ENCODE results near the gene VPS13A. TPM values are rescaled to one million over a fixed set of nuclear protein-coding genes. Genes with fewer than 3 reads are reported as not detected.
"Not testable (repeated sequence)": the region's sequence is repeated elsewhere in the genome, so short reads cannot be mapped to it uniquely, and the experiment has no call there.

VPS13A gene
- total RNA-seq, 4 donors from 2014 or later: 17.1 to 46.7 (median 26.7) TPM

DNA sequence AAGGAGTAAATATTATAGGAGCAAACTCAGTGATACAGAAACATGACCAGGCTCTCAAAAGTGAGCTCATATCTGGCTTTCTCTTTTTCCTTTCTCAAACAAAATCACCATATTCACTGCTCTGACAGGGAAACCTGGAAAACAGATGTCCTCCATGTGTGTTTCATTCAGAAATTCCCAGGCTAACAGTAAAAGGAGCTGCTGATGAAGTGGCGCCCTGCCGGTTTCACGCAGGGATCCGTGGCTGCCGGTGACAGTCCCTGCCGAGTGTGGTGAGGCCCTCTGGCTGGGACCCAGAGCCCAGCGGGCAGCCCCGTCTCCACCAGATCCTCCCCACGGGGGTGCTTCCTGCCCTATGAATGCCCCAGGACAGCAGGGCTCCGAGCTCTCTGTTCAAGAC, 262.7 kb downstream of the VPS13A start:
- H3K27me3 ChIP-seq: no peaks in the 10 kb centered on the region
- H3K36me3 ChIP-seq: no peaks in the 10 kb centered on the region
- H3K9me3 ChIP-seq: no peaks in the 10 kb centered on the region
- TF ChIP-seq, protein P1, sequence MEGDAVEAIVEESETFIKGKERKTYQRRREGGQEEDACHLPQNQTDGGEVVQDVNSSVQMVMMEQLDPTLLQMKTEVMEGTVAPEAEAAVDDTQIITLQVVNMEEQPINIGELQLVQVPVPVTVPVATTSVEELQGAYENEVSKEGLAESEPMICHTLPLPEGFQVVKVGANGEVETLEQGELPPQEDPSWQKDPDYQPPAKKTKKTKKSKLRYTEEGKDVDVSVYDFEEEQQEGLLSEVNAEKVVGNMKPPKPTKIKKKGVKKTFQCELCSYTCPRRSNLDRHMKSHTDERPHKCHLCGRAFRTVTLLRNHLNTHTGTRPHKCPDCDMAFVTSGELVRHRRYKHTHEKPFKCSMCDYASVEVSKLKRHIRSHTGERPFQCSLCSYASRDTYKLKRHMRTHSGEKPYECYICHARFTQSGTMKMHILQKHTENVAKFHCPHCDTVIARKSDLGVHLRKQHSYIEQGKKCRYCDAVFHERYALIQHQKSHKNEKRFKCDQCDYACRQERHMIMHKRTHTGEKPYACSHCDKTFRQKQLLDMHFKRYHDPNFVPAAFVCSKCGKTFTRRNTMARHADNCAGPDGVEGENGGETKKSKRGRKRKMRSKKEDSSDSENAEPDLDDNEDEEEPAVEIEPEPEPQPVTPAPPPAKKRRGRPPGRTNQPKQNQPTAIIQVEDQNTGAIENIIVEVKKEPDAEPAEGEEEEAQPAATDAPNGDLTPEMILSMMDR (IDR thresholded peaks at IDR 0.05): no peak
- no peak for TF ChIP-seq POLR2A (IDR thresholded peaks at IDR 0.05)
- intact Hi-C loops (cut with DNase I): no loop called here
- no peak for DNase-seq
- no peaks in the 10 kb centered on the region for H3K4me1 ChIP-seq
- WGBS, 2 donors: 60 to 63% methylated on average over 9 to 10 of the region's 10 CpGs
- peak overlapping the region in 1 of 4 donors; percentile 34 for H3K27ac ChIP-seq
- H3K4me3 ChIP-seq: no peak overlapping the region

DNA sequence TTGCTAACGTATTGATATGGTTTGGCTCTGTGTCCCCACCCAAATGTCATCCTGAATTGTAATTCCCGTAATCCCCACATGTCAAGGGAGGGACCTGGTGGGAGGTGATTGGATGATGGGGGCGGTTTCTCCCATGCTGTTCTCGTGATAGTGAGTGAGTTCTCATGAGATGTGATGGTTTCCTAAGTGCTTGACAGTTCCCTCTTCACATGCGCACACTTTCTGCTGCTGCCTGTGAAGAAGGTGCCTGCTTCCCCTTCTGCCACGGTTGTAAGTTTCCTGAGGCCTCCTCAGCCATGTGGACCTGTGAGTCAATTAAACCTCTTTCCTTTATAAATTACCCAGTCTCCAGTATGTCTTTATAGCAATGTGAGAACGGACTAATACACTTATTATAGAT, 263.8 kb downstream of the VPS13A start:
- DNase-seq; H3K27me3 ChIP-seq; intact Hi-C loops (cut with DNase I); H3K4me1 ChIP-seq; H3K27ac ChIP-seq; H3K4me3 ChIP-seq; H3K9me3 ChIP-seq; H3K36me3 ChIP-seq: not testable (repeated sequence)
- WGBS, 2 donors: 72 to 73% methylated on average over 6 to 7 of the region's 7 CpGs

DNA sequence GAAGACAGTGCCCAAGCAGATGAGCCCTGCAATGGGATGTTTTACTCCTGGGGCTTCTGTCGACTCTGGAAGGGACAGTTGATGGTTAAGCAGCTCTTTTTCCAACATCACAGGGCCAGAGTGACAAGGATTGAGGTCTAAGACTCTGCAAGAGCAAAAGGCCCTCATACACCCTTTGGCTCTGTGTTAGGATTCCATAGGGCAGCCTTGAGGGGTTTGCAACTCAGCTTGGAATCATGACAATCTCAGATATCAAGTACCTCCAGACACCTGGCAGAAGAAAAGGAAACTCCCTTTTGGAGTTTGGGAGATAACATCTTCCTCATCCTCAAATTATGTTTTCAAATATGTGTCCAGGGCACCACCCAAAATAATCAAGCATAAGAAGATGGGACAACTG, 265.1 kb downstream of the VPS13A start:
- Histone ChIP-seq H3K4me3 (no peak overlapping the region), H3K27ac (no peak overlapping the region), H3K4me1 (no peaks in the 10 kb centered on the region), H3K36me3 (no peaks in the 10 kb centered on the region), H3K9me3 (no peaks in the 10 kb centered on the region), H3K27me3 (no peaks in the 10 kb centered on the region)
- intact Hi-C loops (cut with DNase I): no loop called here
- no peak for DNase-seq
- TF ChIP-seq, protein P1 (IDR thresholded peaks at IDR 0.05): no peak
- no peak for TF ChIP-seq POLR2A (IDR thresholded peaks at IDR 0.05)
- 50 to 77% methylated on average over 1 of the region's 1 CpG for WGBS, 2 donors

DNA sequence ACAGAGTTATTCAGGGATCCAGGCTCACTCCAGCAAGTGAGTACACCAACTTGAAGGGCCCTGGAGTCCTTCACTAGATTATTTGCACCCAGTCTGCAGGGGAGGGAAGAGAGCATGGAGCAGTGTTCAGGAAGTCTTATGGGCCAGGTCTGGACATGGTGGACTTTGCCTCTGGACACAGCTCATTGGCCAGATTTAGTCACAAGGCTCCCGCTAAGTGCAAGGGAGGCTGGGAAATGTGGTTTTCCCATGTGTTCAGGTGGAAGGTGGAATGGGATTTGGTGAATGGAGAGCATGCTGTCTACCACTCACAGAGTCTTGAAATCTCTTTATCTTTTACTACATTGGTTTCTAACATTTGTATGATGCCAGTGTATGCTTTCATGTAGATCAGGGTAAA, 270.3 kb downstream of the VPS13A start:
- TF ChIP-seq, protein P1 (IDR thresholded peaks at IDR 0.05): no peak
- TF ChIP-seq POLR2A (IDR thresholded peaks at IDR 0.05): no peak
- no peak for DNase-seq
- no peaks in the 10 kb centered on the region for H3K27me3 ChIP-seq
- intact Hi-C loops (cut with DNase I): no loop called here
- no peaks in the 10 kb centered on the region for H3K9me3 ChIP-seq
- WGBS, 2 donors: 83 to 100% methylated on average over 1 of the region's 1 CpG
- no peak overlapping the region for H3K4me3 ChIP-seq
- H3K27ac ChIP-seq: no peak overlapping the region
- peaks cover 0 to 15% (median 0%) of the 10 kb centered on the region in 3 donors for H3K4me1 ChIP-seq
- no peaks in the 10 kb centered on the region for H3K36me3 ChIP-seq

DNA sequence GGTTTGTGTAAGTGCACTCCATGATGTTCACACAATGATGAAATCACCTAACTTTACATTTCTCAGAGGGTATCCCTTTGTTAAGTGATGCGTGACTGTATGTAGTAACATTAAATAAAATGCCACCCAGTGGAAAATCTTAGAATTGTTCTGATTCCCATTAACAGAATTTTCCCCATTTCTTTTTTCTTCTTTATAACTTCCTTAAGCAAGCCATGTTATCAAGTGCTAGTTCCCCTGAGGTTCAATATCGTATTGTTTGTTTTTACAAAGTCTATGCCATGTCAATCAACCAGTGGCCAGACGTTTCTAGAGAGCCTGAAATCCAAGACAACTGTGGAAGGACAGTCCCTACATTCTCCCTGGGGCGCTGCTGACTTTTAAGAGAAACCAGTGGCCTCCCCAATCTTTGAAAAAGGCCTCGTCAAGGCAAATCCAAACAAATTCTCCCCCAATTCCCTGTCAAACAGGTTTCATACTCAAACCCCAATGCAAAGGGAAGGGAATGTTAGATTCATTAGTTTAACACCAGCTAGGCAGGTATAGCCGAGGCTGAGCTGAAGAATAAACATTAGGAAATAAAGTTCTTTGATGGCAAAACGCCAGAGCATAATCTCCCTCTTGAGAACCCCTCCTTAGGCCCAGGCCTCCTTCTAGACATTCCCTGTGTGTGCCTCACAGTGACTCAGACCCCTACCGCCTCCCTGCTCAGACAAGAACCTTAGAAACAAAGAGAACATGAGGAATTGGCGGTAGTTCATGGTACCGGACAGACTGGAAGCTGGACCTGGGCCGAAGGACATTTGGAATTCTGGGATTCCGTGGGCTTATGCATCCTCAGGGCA, 272.1 kb downstream of the VPS13A start:
- intact Hi-C loops (cut with DNase I): loop anchor here (10.0 kb wide), 1 partner anchor 305 kb away; no protein-coding TSS in a partner anchor
- Histone ChIP-seq H3K27ac (no peak overlapping the region), H3K4me1 (peaks cover 0 to 15% (median 0%) of the 10 kb centered on the region in 3 donors), H3K4me3 (no peak overlapping the region), H3K36me3 (no peaks in the 10 kb centered on the region), H3K9me3 (no peaks in the 10 kb centered on the region), H3K27me3 (no peaks in the 10 kb centered on the region)
- WGBS, 2 donors: 40 to 49% methylated on average over 12 of the region's 12 CpGs
- no peak for DNase-seq
- TF ChIP-seq, protein P1 (IDR thresholded peaks at IDR 0.05): peak in 1 of 6 experiments; percentile 7
- no peak for TF ChIP-seq POLR2A (IDR thresholded peaks at IDR 0.05)
